Parathyroid adenoma (tissue), 2 donors: ENCODE measurements around the gene PLEKHM3.

Experiments used
- H2AFZ ChIP-seq: fragments of 300-600 bp; sonication (generic); one replicate; pipeline ENCODE4 v1.7.0; 2017; ENCODE audit warnings: antibody characterized with exemption, mild to moderate bottlenecking
- H3K27ac ChIP-seq: fragments of 300-600 bp; sonication (generic); one replicate; pipeline ENCODE4 v1.7.0; 2017
- H3K27me3 ChIP-seq: fragments of 300-600 bp; sonication (generic); one replicate; pipeline ENCODE4 v1.7.0; 2017; ENCODE audit warnings: low read length; ENCODE audit not compliant: control insufficient read depth, insufficient read depth
- H3K36me3 ChIP-seq: fragments of 300-600 bp; sonication (generic); one replicate; pipeline ENCODE4 v1.7.0; 2017; ENCODE audit warnings: low read length; ENCODE audit not compliant: control insufficient read depth, insufficient read depth
- H3K4me1 ChIP-seq: fragments of 300-600 bp; sonication (generic); one replicate; pipeline ENCODE4 v1.7.0; 2017; ENCODE audit warnings: control low read depth
- H3K4me2 ChIP-seq: fragments of 300-600 bp; sonication (generic); one replicate; pipeline ENCODE4 v1.7.0; 2017; ENCODE audit warnings: low read length
- H3K4me3 ChIP-seq: fragments of 300-600 bp; sonication (generic); one replicate; pipeline ENCODE4 v1.7.0; 2017; ENCODE audit warnings: low read depth, low read length
- H3K79me2 ChIP-seq: fragments of 300-600 bp; sonication (generic); one replicate; pipeline ENCODE4 v1.7.0; 2017; ENCODE audit warnings: control low read depth
- H3K9ac ChIP-seq: fragments of 300-600 bp; sonication (generic); one replicate; pipeline ENCODE4 v1.7.0; 2017; ENCODE audit warnings: mild to moderate bottlenecking
- H3K9me3 ChIP-seq: fragments of 300-600 bp; sonication (generic); one replicate; pipeline ENCODE4 v1.7.0; 2017; ENCODE audit warnings: low read length; ENCODE audit not compliant: control insufficient read depth
- TF ChIP-seq, protein P1 (sequence below): fragments of 300-600 bp; sonication (generic); IDR thresholded peaks from one replicate; pipeline ENCODE4 v1.7.0; 2017; ENCODE audit warnings: antibody characterized with exemption, mild to moderate bottlenecking
- donor health status: primary hyperparathyroidism.

Gene PLEKHM3

DNA sequence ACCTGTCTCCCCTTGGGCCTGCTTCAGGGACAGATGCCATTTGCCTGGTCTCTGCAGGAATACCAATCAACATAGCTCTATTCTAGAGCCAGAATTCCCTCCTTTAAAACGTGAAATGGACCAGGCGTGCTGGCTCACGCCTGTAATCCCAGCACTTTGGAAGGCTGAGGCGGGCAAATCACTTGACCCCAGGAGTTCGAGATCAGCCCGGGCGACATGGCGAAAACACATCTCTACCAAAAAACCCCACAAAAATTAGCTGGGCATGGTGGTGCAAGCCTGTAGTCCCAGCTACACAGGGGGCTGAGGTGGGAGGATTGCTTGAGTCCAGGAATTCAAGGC is 127.0 kb downstream of the PLEKHM3 start:
- Histone ChIP-seq H2AFZ (no peak overlapping the region), H3K27ac (no peak overlapping the region), H3K4me3 (no peak overlapping the region), H3K9ac (no peak overlapping the region), H3K36me3 (no peaks in the 10 kb centered on the region), H3K4me2 (no peak overlapping the region), H3K27me3 (no peaks in the 10 kb centered on the region), H3K9me3 (no peaks in the 10 kb centered on the region), H3K4me1 (no peaks in the 10 kb centered on the region), H3K79me2 (no peaks in the 10 kb centered on the region)
- TF ChIP-seq, protein P1, sequence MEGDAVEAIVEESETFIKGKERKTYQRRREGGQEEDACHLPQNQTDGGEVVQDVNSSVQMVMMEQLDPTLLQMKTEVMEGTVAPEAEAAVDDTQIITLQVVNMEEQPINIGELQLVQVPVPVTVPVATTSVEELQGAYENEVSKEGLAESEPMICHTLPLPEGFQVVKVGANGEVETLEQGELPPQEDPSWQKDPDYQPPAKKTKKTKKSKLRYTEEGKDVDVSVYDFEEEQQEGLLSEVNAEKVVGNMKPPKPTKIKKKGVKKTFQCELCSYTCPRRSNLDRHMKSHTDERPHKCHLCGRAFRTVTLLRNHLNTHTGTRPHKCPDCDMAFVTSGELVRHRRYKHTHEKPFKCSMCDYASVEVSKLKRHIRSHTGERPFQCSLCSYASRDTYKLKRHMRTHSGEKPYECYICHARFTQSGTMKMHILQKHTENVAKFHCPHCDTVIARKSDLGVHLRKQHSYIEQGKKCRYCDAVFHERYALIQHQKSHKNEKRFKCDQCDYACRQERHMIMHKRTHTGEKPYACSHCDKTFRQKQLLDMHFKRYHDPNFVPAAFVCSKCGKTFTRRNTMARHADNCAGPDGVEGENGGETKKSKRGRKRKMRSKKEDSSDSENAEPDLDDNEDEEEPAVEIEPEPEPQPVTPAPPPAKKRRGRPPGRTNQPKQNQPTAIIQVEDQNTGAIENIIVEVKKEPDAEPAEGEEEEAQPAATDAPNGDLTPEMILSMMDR = no peak

DNA sequence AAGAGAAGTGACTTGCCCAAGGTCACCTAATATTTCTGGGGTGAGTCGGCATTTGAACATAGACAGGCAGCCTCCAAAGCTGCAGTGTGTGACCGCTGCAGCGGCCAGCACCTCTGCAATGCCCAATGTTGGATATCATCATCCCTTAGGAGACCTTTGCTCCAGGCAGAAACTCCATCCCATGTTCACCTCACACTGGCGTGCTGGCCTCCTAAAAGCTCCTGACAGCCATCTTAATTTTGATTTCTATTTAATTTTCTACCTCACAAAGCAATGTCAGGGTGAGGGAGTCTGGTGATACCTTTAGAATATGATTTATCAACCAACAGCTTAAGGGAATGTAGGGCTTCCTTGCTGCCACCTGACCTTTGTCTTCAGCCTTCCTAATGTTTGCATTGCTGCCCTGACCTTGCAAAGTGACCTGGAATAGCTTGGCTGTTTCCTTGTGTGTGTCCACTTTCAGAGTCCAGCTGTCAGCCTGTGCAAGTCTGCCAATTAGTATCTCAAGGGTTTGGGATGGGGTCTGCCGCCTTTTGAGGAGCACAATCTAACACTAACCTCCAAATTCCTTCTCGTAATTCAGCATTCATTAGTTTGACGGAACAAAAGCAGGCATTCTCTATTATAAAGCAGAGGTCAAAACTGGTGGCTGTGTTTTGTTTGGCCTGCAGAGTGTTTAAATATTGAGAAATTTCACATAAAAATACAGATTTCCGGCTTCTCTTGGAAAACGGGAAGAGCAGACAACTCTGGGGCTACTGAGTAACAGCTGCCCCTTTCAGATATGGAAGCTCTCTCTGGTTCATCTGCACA is 127.6 kb downstream of the PLEKHM3 start:
- no peak overlapping the region for H3K4me2 ChIP-seq
- no peak overlapping the region for H2AFZ ChIP-seq
- H3K79me2 ChIP-seq = no peaks in the 10 kb centered on the region
- H3K9me3 ChIP-seq = no peaks in the 10 kb centered on the region
- TF ChIP-seq, protein P1 = no peak
- H3K36me3 ChIP-seq = no peaks in the 10 kb centered on the region
- no peak overlapping the region for H3K4me3 ChIP-seq
- no peak overlapping the region for H3K9ac ChIP-seq
- no peak overlapping the region for H3K27ac ChIP-seq
- H3K4me1 ChIP-seq = no peaks in the 10 kb centered on the region
- H3K27me3 ChIP-seq = no peaks in the 10 kb centered on the region

DNA sequence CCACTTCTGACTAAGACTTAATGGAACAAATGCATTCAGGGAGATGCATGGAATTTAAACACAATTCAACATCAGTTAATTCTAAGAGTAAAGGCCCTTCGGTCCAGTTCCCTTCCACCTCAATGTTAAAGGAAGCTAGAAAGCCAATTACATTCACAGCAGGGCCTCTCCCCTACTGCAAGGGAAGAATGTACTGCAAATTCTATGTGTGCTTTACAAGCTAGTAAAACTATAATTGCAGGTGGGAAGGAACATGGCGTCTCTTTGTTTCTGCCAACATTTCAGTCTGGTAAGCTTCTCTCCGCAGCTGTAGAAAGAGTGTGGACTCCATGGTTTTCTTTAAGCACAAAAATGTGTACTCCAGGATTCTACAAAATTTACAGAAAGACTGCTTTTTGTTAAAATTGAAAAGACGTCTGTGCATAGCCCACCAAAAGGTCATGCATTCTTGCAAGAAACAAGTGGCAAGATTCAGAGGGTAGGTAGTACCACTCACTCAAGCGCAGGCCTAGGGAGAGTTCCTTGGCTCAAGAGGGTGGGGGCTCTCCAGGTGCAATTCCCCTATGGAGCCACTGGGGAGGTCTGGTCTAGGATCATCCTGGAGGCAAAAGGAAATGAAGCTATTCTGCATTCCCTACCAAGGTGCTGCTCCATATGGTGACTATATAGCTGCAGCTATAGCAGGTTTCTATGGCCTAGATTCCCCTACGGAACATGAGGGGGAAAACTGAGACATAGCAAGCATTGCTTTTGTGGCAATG is 128.6 kb downstream of the PLEKHM3 start:
- TF ChIP-seq, protein P1 = no peak
- Histone ChIP-seq H3K4me1 (no peaks in the 10 kb centered on the region), H3K27me3 (no peaks in the 10 kb centered on the region), H3K27ac (no peak overlapping the region), H2AFZ (no peak overlapping the region), H3K9me3 (no peaks in the 10 kb centered on the region), H3K36me3 (no peaks in the 10 kb centered on the region), H3K4me3 (no peak overlapping the region), H3K4me2 (no peak overlapping the region), H3K9ac (no peak overlapping the region), H3K79me2 (no peaks in the 10 kb centered on the region)

DNA sequence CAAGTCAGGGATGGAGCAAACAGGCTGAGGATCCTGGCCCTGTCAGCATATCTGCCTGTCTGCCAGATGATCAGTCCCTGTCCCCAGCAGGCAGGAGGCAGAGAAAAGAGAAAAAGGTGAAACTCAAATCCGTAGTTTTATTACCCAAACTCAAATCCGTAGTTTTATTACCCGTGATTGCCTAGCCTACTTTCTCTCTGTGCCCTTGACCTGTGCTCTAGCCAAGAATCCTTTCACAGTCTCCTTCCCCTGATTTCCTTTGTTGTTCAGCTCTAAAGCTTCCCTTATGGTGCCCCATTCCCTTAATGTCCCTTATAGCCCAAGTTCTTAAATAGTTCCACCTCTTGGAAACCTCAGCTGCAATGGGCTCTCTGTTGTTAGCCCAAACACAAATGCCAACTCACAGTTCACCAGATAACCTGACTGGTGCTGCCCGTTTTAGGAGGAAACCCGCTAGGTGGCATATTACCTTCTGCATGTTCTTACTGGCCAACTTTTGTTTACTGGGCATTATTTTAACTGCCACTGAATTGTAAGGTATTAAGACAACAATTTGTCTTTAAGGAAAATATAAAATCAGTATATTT is 130.0 kb downstream of the PLEKHM3 start:
- Histone ChIP-seq H3K4me1 (no peaks in the 10 kb centered on the region), H3K27me3 (no peaks in the 10 kb centered on the region), H3K79me2 (no peaks in the 10 kb centered on the region), H3K36me3 (no peaks in the 10 kb centered on the region), H3K9me3 (no peaks in the 10 kb centered on the region), H3K9ac (no peak overlapping the region), H3K27ac (no peak overlapping the region), H3K4me2 (no peak overlapping the region), H3K4me3 (no peak overlapping the region), H2AFZ (no peak overlapping the region)
- TF ChIP-seq, protein P1 = no peak
